SIG-M5 treated with dmso at 0.1 percent for 504 hours (cell line): ENCODE results near the gene COL17A1.

Experiments
- DNase-seq: peaks from one replicate; lab custom pipeline; 2025; ENCODE audit not compliant: unreplicated experiment; lab: John Stamatoyannopoulos, UW

The COL17A1 gene

DNA sequence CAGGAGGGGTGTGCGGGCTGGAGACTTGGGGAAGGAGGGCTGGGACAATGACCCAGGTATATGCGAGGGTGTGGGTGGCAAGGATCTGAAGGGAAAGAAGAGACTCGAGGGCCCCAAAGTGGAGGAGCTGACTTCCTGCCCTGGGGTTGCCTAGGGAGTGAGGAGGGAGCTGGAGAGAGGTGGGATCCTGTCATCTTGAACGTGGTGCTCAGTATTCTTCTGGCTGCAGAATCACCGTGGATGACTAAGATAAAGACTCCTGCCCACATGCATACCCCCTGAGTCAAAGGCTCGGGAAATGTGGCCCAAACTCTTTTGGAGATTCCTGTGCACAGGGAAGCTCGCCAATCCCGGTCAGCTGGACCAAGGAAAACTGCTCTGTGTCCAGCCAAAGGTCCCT is 31.2 kb downstream of the COL17A1 start:
- DNase-seq, result no peak

- DNase-seq, result no peak
These were observed 32.5 kb downstream of the COL17A1 start for GRCh38 chr10:104053201-104053600.

- no peak for DNase-seq
These were observed 33.2 kb downstream of the COL17A1 start for GRCh38 chr10:104052431-104052830.

DNA sequence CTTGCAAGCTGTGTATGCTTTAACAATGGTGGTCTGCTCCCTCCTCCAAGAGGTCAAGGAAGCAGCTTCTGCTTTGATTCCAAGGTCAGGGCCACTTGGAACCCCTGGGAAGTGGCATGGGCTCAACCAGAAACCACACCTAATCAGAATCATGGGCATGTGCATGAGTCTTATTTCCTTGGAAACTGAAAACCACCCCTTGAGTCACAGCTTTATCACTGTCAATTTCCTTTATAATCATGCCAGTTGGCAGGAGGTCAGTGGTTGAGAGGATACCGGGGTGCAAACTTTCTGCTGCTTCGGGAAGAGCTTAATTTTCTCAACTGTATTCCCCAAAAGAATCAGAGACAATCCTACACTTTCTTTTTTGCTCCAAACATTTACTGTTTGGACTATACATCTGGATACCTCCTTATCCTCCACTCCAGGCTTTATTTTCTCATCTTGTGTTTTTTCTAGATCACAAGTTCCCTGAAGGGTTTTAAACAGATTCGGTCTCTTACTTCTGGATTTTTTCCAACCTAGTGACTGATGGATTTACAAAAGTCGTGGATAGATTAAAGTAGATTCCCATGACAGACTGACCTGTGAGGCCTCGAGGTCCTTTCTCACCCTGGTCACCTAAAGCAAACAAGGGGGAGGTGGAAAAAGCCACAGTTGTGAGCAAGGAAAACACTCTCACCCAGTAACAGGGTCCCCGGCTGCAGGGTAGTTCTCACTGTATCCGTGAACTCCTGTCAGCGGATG is 36.0 kb downstream of the COL17A1 start:
- DNase-seq, result no peak

- no peak for DNase-seq
These were observed 39.0 kb downstream of the COL17A1 start for GRCh38 chr10:104046651-104047050.

GRCh38 chr10:104045151-104046089 is 40.3 kb downstream of the COL17A1 start:
- peak; percentile 28 for DNase-seq

DNA sequence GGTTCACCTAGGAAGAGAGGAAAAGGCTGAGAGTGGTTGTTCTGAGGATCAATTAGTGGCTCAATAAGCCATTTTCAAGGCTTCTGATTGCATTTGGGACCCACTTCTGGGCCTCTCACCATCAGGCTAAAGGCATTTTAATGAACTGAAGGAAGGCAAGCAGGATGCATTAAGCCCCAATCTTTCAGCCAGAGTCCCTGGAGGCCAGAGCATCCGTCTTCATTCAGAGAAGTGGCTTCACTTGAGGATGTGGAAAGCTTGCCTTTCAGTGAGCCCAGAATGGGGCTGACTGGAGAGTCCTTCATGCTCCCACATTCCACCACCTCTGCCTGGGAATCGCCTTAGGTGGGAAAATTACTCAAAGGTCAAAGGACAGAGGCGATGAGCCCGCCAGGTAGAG is 41.8 kb downstream of the COL17A1 start:
- no peak for DNase-seq

GRCh38 chr10:104043185-104043830 is 42.4 kb downstream of the COL17A1 start:
- DNase-seq, result no peak

DNA sequence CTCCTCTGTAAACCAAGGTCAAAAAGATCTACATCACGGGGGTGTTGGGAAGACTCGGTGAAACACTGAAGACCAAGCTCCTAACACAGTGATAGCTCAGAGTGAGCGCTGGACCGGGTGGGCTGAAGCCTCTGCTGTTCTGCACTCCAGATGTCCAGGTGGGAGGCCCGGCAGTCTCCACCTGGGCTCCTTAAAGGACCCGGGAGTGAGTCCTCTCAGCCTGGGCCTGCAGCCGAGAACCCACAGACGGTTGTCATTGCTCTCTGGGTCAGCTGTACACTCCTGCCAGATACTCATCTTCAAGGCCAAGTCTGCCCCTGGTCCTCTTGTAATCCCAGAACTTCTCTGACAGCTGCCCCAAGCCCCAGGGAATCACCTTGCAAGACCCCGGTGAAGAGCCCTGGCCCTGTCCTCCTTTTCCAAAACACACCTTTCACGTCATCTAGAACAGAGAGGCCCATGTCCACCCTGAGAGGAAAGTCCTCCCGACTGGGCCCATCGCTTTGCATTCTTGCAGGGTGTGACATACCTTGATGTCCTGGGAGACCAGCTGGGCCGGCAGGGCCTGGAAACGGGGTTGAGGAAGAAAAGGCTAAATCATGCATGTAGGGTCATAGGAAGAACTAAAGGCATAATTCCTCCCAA is 43.7 kb downstream of the COL17A1 start:
- no peak for DNase-seq

- DNase-seq, result no peak
These were observed 44.6 kb downstream of the COL17A1 start for GRCh38 chr10:104040862-104041789.

DNA sequence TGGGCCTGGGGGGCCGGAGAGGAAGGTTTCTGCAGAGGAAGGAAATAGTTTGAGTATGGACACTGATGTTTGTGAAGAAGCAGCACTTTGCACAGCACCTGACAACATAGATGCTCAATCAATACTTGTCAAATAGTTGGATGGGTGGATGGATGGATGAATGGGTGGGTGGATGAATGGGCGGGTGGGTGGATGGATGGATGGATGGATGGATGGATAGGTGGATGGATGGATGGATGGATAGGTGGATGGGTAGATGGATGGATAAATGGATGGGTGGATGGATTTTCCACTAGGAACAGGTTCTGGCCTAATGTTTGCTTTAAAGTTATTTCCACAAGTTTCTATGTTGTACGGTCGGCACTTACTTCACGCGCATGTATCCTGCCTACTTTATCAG is 45.3 kb downstream of the COL17A1 start:
- DNase-seq, result no peak

DNA sequence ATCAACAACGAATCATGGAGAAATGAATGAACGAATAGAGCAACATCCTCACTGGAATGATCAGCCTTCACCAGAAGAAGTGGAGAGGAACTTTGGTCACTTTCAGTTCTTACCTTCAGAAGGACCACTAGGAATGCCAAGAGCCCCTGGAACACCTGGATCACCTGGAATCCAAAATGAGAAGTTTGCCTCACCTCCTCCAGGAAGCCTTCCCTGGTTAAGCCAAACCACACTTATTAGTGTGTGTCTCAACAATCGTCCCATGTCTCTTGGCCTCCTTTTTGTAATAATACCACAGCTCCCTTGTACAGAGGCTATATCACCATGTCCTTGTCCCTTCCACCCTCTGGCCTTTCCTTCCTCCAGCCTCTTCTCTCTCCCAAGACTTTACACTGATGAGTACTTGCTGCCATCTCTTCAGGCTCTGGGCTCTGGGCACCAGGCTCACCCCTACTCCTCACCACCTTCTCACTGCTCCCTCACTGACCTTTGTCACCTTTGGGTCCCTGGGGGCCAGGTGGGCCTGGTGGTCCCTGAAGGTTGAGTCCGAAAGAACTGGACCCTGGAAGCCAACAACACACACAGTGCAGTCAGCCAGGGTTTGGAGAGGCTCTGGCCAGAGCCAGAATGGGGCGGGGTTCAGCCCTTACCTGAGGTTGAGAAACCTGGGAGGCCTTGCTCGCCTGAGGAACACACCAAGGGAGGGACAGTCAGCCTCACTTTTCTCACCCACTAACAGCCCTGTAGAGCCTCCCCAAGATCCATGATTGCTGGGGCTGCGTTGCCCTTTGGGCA is 46.5 kb downstream of the COL17A1 start:
- DNase-seq, result no peak

- DNase-seq, result no peak
These were observed 47.1 kb downstream of the COL17A1 start for GRCh38 chr10:104038537-104038936.

DNA sequence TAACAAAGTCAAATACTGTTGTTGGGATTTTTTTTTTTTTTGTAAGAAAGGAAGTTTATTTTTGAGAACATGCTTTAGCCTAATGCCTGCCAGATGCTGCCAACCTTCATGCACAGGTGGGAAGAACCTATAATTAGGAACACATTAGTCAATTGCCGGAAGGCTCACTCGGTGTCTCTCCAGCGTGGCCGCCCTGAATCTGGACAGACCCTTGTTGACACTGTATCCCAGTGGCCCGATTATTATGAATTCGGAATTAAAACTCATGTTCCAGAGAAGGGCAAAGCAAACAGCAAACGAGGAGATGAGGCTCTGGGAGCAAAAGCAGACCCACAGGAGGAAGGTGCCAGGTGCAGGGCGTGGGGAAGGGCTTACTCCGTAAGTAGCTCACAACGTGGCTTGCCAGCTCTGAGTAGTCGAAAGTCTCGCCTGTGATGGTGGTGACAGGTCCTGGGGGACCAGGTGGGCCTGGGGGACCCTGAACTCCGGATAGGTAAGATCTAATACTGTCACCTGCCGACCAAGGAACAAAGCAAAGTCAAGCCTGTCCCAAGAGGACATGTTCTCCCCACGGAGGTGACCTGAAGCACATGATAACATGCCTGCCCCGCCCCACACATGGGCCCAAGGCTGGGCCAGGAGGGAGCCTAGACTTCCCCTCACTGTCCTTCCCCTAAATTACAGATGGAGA is 48.3 kb downstream of the COL17A1 start:
- DNase-seq, result no peak

DNA sequence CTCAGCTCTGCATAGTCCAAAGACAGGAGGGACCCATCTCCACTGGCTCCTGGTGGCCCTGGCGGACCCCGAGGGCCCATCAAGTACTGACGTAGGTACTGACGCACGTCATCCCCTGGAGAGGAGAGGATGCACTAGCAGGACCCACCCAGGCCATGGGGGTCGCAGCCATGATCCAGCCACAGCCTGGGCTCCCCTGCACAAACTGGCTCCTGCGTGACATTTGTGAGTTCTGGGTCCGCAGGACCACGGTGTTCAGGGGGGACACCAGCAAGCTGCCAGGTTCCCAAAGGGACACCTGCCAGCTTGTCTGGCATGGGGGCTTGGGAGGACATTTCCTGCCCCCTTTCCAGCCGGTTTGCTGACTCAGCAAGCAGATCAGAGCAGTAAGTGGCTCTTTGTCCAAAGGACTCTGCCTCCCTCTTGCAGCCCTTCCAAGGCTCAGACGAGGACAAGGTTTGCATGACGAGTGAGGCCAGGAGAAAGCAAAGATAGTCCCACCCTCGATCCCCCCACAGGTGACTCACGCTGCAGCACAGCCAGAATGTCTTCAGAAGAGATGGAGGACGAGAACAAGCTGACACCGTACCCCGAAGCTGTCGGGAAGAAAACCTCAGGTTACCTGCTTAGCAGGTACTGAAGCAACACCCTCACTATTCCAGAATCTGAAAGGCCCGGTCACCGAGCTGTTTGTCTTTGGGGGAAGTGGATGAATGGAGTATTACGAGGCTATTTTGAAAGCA is 49.0 kb downstream of the COL17A1 start:
- no peak for DNase-seq

DNA sequence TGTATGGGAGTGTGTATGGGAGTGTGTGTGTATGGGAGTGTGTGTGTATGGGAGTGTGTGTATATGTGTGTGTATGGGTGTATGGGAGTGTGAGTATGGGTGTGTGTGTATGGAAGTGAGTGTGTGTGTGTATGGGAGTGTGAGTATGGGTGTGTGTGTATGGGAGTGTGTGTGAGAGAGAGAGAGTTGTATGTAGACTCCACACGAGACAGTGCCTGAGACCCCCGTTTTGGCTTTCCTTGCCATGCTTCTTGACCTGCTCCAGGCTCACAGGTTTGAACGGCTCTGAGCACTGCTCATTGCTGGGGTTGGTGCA is 49.7 kb downstream of the COL17A1 start:
- no peak for DNase-seq

DNA sequence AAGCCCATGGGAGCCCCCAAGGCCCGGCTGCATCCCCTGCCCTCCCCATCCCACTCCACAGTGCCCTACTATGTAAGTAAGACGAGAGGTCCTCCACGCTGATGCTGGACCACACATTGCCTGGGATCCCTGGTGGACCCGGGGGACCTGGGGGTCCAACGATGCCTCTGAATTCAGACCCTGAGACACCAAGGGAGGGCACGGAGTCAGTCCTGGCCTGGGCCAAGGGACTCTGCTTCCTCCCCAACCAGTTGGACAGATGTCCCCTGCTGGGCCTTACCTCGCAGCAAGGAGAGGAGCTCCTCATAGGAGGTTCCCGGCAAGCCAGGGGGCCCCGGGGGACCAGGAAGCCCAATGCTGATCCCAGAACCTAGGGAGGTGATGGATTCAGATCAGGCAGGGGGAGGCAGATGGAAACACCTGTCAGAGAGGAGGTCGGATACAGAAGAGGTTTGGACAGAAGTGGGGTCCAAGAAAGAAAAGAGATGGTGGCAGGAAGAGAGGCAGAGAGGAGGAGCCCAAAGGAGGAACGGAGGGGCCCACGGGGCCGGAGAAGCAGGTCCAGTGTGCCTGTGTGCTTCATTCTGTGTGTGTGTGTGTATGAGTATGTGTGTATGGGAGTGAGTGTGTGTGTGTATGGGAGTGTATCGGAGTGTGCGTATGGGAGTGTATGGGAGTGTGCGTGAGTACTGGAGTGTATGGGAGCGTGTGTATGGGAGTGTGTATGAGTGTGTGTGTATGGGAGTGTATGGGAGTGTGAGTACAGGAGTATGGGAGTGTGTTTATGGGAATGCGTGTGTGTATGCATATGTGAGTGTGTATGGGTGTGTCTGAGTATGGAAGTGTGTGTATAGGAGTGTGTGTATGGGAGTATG is 50.2 kb downstream of the COL17A1 start:
- no peak for DNase-seq
